Stimulated activated CD4-positive, alpha-beta T cell treated with anti-CD3 and anti-CD28 coated beads, Interleukin-12 subunit alpha, Interleukin-12 subunit beta, amount 100 ng/mL, for 4 hours (primary cell): ENCODE measurements around the gene PTCD3.

ENCODE experiments used
- DNase-seq: peaks from one replicate; pipeline ENCODE4 v3.0.0-alpha.2; 2020

The PTCD3 gene

DNA sequence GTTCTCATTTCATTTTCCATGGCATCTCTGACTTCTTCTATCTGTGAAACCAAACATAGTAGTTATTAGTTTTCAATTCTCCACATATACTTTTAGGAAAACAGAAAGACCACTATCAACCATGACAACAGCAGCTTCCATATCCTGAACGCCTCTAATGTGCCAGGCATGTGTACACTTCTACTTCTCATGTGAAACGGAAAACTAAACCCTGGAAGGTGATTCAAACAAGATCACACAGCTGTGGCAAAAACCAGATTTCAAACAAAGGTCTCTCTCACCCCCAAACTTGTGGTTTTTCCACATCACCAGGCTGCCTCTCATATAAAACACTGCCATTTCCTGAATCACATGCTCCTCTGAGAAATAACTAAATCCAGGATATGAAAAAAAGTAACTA is 41.8 kb downstream of the PTCD3 start:
- no peak for DNase-seq

- no peak for DNase-seq
These were observed 44.5 kb downstream of the PTCD3 start for GRCh38 chr2:86150502-86150901.

DNA sequence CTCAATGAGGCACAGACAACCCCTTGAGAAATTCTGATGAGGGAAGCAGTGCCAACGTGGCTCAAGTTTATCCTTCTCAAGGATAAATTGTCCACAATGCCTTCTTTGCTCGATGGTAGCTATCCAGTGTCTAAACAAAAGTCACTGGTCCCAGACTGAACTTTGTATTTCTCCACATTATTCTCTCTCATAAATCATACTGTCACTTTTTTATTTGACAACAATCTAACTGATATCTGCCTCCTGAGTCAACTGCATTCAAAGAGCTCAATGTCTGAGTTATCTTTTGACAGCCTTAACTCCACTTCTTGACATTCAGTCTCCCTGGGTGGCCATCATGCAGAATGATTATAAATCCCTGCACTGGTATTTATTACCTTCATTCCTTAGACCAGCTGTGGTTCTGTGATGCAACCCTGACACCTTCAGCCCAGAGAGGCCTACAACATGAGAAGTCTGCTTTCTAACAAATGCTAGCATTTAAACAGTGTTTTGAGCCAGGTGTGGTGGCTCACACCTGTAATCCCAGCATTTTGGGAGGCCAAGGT is 51.0 kb downstream of the PTCD3 start:
- DNase-seq: no peak

- no peak for DNase-seq
These were observed 52.3 kb downstream of the PTCD3 start for GRCh38 chr2:86158286-86158685.

DNA sequence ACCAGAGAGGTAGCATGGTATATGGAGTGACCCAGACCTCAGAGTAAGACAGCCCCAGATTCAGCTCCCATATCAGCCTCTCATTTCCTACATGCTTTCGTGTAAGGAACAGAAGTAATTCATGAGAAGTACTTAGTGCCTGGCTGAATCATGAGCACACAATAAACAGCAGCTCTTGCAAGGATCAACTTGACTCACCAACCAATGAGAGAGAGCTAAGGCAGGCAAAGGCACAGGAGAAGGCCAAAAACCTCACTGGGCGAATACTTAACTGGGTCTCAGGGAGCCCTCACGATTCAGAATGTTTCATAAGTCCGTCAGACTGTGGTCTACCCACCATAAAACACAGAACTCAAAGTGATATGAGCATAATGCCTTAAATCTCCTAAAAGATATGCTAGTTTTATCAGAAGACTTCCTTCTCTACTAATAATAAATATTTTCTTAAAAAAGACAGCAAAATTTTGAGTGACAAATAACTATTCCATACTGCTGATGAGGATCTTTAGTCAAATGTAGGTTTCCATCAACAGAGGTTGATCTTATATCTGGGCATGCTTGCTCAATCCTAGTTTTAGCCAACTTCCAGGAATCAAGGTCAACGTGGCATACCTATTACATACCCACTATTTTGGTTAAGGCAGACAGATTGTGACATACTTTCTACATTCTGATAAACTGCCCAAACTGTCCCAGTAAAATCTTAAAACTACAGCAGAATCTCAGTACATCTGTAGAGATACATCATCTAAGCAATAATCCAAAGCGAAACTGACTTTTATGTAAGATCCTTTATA is 54.3 kb downstream of the PTCD3 start:
- DNase-seq: no peak

DNA sequence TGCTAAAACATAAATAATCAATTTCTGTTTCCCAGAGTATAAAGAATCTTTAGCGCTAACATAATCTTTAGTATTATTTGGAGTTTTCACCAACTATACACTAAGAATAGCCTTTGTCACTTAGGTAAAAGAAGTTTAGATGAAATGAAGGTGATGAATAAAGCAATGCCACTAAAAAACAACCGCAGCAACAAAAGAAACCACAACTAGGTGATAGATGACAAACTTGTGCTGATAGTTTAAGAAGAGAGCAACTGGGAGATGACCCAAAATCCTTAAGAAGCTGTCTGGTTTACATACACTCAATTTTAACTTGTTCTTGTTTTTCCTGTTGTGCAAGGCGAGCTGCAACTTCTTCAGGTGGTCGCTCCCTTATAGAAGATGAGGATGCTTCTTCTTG is 64.4 kb downstream of the PTCD3 start:
- DNase-seq: no peak

DNA sequence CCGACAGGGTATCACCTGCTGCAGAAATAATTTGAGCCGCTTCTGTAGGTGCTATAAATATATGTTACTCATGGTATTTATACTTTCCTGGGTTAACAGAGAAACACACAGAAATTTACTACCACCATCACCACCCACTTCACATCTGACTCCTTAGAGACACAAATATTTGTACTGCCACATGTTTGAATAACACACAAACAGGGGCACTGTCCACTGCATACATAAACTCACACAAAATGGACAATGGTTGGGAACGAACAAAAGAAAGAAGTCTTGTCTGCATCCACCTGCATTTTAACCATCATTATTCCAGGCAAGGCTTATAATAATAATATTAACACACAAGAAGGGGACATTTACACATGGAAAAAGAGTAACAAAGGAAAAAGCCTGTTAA is 65.3 kb downstream of the PTCD3 start:
- no peak for DNase-seq

DNA sequence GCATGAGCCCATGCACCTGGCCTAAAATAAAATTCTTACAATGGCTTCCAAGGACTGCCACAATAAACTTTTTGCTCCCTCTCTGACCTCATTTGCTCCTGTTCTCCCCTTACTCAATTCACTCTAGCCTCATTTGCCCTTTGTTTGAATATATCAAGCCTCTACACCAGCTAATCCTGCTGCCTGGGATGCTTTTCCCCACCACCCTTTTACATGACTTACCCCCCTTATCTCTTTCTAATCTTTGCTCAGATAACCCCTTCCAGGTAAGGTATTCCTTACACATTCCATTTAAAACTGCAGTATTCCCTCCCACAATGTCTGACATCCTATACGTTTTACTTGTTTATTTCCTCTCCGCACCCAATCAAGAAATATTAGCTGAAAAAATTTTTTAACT is 66.6 kb downstream of the PTCD3 start:
- no peak for DNase-seq

GRCh38 chr2:86174445-86174844 is 68.4 kb downstream of the PTCD3 start:
- DNase-seq: no peak

DNA sequence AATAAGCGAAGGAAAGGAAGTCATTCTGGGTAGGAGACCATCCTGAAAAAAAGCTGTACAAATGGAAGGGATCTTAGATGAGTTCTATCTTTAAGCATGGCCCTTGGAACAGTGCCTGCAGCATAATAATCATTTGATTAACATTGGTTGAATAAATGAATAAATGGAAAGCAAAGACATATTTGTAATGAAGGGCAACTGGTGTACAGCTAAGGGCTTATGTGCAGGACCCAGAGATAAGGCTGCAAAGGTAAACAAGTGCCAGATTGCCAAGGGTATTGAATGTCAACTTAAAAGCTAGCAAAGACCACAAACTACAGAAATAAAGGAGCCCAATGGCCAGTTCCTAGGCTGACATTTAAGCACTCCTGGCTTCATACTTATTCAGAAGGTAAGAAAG is 69.8 kb downstream of the PTCD3 start:
- DNase-seq: no peak

- DNase-seq: no peak
These were observed 70.6 kb downstream of the PTCD3 start for GRCh38 chr2:86176597-86176996.

- DNase-seq: no peak
These were observed 79.6 kb downstream of the PTCD3 start for GRCh38 chr2:86185517-86186212.

- no peak for DNase-seq
These were observed 80.4 kb downstream of the PTCD3 start for GRCh38 chr2:86186431-86186830.

DNA sequence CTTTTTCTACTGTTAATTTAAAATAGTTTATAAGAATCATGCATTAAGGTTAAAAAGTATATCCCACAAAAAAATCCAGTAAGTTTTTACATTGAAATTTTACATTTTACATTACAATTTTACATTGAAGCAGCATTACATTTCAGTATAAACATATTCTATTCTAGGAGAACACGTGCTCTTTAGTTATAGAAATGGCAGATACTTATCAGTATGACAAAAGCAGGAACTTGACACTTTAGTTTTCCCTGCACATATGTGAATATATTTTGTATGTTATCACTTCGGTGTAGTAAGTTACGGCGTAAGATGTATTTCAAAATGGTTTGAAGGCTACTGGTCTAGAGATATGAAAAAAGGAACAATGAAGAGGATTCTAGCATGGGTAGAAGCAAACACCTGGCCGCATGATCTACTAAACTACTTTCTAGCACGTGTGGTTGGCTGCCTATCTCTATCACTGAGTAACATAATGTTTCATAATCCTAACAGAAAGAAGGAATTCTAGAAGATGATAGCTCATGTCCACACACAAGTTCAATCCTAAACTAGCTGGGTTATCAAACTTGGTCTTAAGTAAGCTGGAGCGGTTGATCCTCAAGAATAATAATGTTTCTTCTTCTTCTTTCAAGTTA is 83.9 kb downstream of the PTCD3 start:
- DNase-seq: no peak
